Esophagus squamous epithelium (tissue), 4 donors: Measurements from ENCODE around the gene MEGF6.

ENCODE experiments used
- CTCF ChIP-seq, 6 experiments: fragments of 450-650 bp in 4 of 6; fragments of 200-600 bp in 2 of 6; sonication (generic) in 2 of 6; IDR thresholded peaks; one replicate each; pipeline ENCODE4 v1.5.1; 2016 to 2019; ENCODE audit warnings: antibody characterized with exemption in 6 of 6, mild to moderate bottlenecking in 4 of 6, moderate library complexity in 4 of 6
- POLR2A ChIP-seq, 4 donors: fragments of 450-650 bp; IDR thresholded peaks; one replicate each; pipeline ENCODE4 v1.6.1; 2017; ENCODE audit warnings: antibody characterized with exemption in 4 of 4, mild to moderate bottlenecking in 4 of 4, moderate library complexity in 3 of 4

DNA sequence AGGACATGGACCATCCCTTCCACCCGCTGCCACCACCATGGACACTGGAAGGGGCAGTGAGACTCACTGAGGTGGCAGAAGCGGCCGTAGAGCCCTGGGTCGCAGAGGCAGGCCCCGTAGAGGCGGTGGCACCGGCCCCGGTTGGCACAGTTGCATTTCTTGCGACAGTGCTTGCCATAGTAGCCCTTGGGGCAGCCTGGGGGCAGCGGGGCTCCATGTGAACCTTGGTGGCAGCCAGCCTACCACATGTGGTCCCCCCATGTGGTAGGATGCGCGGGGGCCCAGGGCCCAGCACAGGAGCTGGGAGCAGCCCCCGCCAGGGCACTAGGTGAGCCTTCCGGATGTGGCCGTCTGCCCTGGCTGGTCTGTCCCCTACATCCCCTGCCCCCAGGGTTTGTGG lies 105.3 kb downstream of the MEGF6 start:
- TF ChIP-seq CTCF (IDR thresholded peaks at IDR 0.05) (no peak), POLR2A (IDR thresholded peaks at IDR 0.05) (no peak)
